HEK293T (cell line): ENCODE measurements around the gene RPL31.

Experiments used
- CTCF ChIA-PET: fragments of 350-600 bp; formaldehyde crosslinking; extraction: SDS; loops from one replicate; lab custom pipeline; 2021; ENCODE audit warnings: antibody characterized with exemption, inconsistent platforms; lab: Yijun Ruan, JAX
- POLR2A ChIA-PET: fragments of 350-600 bp; formaldehyde crosslinking; extraction: SDS; loops from one replicate; lab custom pipeline; 2020; ENCODE audit warnings: antibody characterized with exemption, inconsistent platforms; lab: Yijun Ruan, JAX
- DNase-seq: peaks from one replicate; pipeline ENCODE4 v3.0.0; 2012; ENCODE audit warnings: mixed read lengths; ENCODE audit errors: extremely low spot score
- ARNT ChIP-seq: fragments of 450-650 bp; IDR thresholded peaks from 2 replicates; pipeline ENCODE4 v1.6.1; 2017; ENCODE audit warnings: mild to moderate bottlenecking
- BHLHE40 ChIP-seq: fragments of 450-650 bp; IDR thresholded peaks from 2 replicates; pipeline ENCODE4 v1.6.1; 2016; ENCODE audit warnings: mild to moderate bottlenecking, moderate library complexity, borderline replicate concordance
- CTBP1 ChIP-seq: fragments of 450-650 bp; IDR thresholded peaks from 2 replicates; pipeline ENCODE4 v1.6.1; 2016; ENCODE audit warnings: borderline replicate concordance
- ELF4 ChIP-seq: fragments of 450-650 bp; IDR thresholded peaks from 2 replicates; pipeline ENCODE4 v1.6.1; 2017; ENCODE audit warnings: antibody characterized with exemption
- FOXA1 ChIP-seq: fragments of 450-650 bp; IDR thresholded peaks from 2 replicates; pipeline ENCODE4 v1.6.1; 2016; ENCODE audit warnings: mild to moderate bottlenecking
- FOXK2 ChIP-seq: fragments of 450-650 bp; IDR thresholded peaks from 2 replicates; pipeline ENCODE4 v1.6.1; 2016; ENCODE audit warnings: mild to moderate bottlenecking
- FOXM1 ChIP-seq: fragments of 450-650 bp; IDR thresholded peaks from 2 replicates; pipeline ENCODE4 v1.6.1; 2017; ENCODE audit warnings: mild to moderate bottlenecking, borderline replicate concordance
- HDGF ChIP-seq: fragments of 450-650 bp; IDR thresholded peaks from 2 replicates; pipeline ENCODE4 v1.6.1; 2017; ENCODE audit warnings: antibody characterized with exemption, borderline replicate concordance
- L3MBTL2 ChIP-seq: fragments of 450-650 bp; conservative IDR thresholded peaks from 2 replicates; pipeline ENCODE4 v1.6.1; 2016; ENCODE audit warnings: mild to moderate bottlenecking
- LEF1 ChIP-seq: fragments of 450-650 bp; IDR thresholded peaks from 2 replicates; pipeline ENCODE4 v1.6.1; 2017; ENCODE audit warnings: mild to moderate bottlenecking, borderline replicate concordance
- NFRKB ChIP-seq: fragments of 450-650 bp; IDR thresholded peaks from 2 replicates; pipeline ENCODE4 v1.6.1; 2016; ENCODE audit warnings: mild to moderate bottlenecking, moderate library complexity
- SP1 ChIP-seq: fragments of 450-650 bp; IDR thresholded peaks from 2 replicates; pipeline ENCODE4 v1.6.1; 2017
- SUZ12 ChIP-seq: fragments of 450-650 bp; IDR thresholded peaks from 2 replicates; pipeline ENCODE4 v1.6.1; 2016; ENCODE audit warnings: mild to moderate bottlenecking
- TARDBP ChIP-seq: fragments of 450-650 bp; IDR thresholded peaks from 2 replicates; pipeline ENCODE4 v1.6.1; 2016
- ZNF384 ChIP-seq: fragments of 450-650 bp; IDR thresholded peaks from 2 replicates; pipeline ENCODE4 v1.6.1; 2016
- TF ChIP-seq, protein P1 (sequence below): fragments of 450-650 bp; IDR thresholded peaks from 2 replicates; pipeline ENCODE4 v1.6.1; 2016

Gene RPL31

GRCh38 chr2:101023327-101024107 lies 21.4 kb downstream of the RPL31 start:
- no peak for DNase-seq
- CTCF ChIA-PET = no interaction called here
- TF ChIP-seq BHLHE40 (no peak), ZNF384 (no peak), FOXK2 (no peak)

DNA sequence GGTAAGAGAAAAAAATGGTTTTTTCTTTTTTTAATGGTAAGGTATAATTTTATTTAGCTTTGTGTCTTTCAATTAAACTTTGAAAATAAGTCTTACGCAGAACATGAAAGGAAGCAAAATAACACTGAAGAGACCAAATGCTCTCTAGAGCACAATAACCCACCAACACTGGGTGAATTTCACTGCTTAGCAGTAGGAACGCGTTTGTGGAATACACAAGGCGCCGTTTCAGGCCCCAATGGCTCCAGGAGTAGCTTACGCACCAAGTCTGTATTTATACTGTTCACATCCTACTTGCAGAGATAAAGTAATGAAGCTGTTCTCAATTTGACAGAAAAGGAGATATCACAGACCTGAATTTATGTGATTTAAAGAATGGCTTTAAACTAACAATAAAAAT lies 23.5 kb downstream of the RPL31 start:
- TF ChIP-seq NFRKB = no peak
- TF ChIP-seq FOXA1 = no peak
- ChIA-PET CTCF (no interaction called here), POLR2A (interaction anchor here (1.0 kb wide), 1 partner anchor 126 kb away, joined by 5 read pairs; the partner anchor contains the start of gene TBC1D8)
- DNase-seq = no peak

More at GRCh38 chr2:101023327-101024107, 21.4 kb downstream of the RPL31 start:
- POLR2A ChIA-PET = interaction anchor here (1.7 kb wide), 1 partner anchor 15 kb away, joined by 3 read pairs; no protein-coding TSS in a partner anchor

DNA sequence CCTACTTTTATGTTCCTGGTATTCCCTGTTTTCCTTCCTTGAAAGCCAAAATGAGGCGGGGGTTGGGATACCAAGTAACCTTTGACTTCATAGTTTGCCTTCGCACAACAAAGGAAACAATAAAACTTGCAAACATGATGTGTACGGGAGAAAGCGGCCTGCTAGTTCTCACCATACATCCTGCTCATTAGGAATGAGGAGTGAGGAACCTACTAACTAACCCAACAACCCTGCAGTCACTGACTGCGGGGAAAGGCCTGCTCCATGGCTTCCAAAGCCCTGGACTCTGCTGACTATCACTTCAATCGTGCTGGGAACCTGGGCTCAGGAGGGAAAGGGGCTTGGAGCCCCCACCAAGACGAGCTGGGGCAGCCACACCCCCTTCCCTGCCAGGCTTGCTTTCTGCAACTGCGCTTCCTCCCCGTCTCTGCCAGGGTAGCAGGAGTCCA lies 24.2 kb downstream of the RPL31 start:
- POLR2A ChIA-PET = interaction anchor here (1.1 to 1.5 kb wide), 2 partner anchors 9 to 23 kb away, joined by 3 read pairs; no protein-coding TSS in a partner anchor
- CTCF ChIA-PET = no interaction called here
- TF ChIP-seq LEF1 (no peak), BHLHE40 (no peak), SP1 (no peak), NFRKB (no peak), FOXK2 (no peak), ZNF384 (no peak), FOXA1 (no peak), L3MBTL2 (no peak), ELF4 (no peak), CTBP1 (no peak), ARNT (no peak), TARDBP (no peak), SUZ12 (no peak), FOXM1 (no peak), HDGF (no peak)
- TF ChIP-seq, protein P1, sequence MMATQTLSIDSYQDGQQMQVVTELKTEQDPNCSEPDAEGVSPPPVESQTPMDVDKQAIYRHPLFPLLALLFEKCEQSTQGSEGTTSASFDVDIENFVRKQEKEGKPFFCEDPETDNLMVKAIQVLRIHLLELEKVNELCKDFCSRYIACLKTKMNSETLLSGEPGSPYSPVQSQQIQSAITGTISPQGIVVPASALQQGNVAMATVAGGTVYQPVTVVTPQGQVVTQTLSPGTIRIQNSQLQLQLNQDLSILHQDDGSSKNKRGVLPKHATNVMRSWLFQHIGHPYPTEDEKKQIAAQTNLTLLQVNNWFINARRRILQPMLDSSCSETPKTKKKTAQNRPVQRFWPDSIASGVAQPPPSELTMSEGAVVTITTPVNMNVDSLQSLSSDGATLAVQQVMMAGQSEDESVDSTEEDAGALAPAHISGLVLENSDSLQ = no peak
- DNase-seq = no peak

DNA sequence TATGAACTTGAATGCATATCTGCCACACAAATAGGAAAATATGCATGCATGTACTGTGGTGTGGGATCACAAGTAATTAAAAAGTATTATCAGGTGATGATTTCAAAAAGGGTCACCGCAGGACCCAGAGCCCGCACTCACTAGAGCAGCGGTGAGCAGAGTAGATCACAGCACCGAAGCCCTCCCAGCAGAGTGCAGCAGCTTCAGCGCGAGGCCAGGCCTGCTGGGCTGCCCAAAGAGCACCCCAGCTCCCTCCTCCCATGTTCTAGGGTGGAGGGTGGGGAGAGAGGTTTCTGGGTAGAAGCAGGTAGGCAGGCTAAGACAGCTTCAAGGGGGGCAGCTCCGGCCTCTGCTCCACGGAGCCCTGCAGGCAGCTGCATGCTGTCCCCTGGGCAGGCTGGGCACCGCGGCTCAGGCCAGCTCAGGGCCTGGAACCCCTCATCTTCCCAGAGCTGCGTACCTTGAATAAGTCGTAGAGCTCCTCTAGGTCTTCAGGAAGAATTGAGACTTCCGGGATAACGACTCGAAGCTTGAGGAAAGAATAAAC lies 24.9 kb downstream of the RPL31 start:
- POLR2A ChIA-PET = interaction anchor here (1.1 to 1.7 kb wide), 3 partner anchors 9 to 123 kb away, joined by 3 to 5 read pairs (median 3); no protein-coding TSS in a partner anchor

DNA sequence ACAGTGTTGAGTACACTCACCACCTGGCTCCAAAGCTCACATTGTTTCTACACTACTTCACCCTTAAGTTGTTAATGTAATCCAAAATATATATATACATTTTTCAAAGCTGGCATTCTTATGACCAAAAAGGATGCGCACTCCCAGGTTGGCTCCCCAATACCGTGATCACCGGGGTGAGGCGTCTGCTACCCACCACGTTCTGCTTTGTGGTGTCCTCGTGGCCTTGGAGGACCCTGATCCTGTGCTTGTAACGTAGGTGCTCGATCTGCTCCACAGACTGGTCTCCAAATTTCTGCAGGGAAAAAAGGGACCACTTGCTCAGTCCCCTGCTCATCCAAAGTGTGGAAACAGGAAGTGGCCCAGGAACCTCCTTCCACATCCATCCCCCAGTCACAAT lies 25.8 kb downstream of the RPL31 start:
- DNase-seq = no peak
- TF ChIP-seq, protein P1 = no peak
- TF ChIP-seq ARNT (no peak), FOXM1 (no peak), BHLHE40 (no peak), SP1 (no peak), TARDBP (no peak), LEF1 (no peak), ELF4 (no peak), ZNF384 (no peak), SUZ12 (no peak), FOXK2 (no peak), CTBP1 (no peak), NFRKB (no peak)
- POLR2A ChIA-PET = interaction anchor here (1.5 to 1.7 kb wide), 2 partner anchors 25 to 122 kb away, joined by 3 to 5 read pairs; no protein-coding TSS in a partner anchor
- CTCF ChIA-PET = no interaction called here

More for the DNA sequence above, 24.9 kb downstream of the RPL31 start:
- DNase-seq = no peak
- TF ChIP-seq FOXM1 = no peak
- TF ChIP-seq NFRKB = no peak
- TF ChIP-seq ARNT = no peak
- no peak for TF ChIP-seq ZNF384
- TF ChIP-seq BHLHE40 = no peak
- no peak for TF ChIP-seq CTBP1
- CTCF ChIA-PET = no interaction called here

- POLR2A ChIA-PET = interaction anchor here (1.4 kb wide), 1 partner anchor 221 kb away, joined by 3 read pairs; no protein-coding TSS in a partner anchor
- TF ChIP-seq FOXA1 (no peak), LEF1 (no peak), CTBP1 (no peak), NFRKB (no peak), ARNT (no peak), SUZ12 (no peak), ELF4 (no peak), TARDBP (no peak), FOXK2 (no peak)
- no peak for DNase-seq
- CTCF ChIA-PET = interaction anchor here (0.8 to 2.2 kb wide), 2 partner anchors 18 to 210 kb away, joined by 5 to 11 read pairs; no protein-coding TSS in a partner anchor
These were observed 28.9 kb downstream of the RPL31 start for GRCh38 chr2:101030866-101031554.
